Measurements from ENCODE around the gene LGR6.
A peak's percentile ranks its signal among the peaks of the same experiment; 100 is the strongest.
"Not testable (repeated sequence)": the region's sequence is repeated elsewhere in the genome, so short reads cannot be mapped to it uniquely, and the experiment has no call there.

LGR6 gene

GRCh38 chr1:202221911-202222909 is 28.6 kb downstream of the LGR6 start:
- DNase-seq: no peak

GRCh38 chr1:202223121-202223860 is 29.7 kb downstream of the LGR6 start:
- no peak for DNase-seq

- DNase-seq: no peak
These were observed 30.9 kb downstream of the LGR6 start for GRCh38 chr1:202224453-202224852.

- DNase-seq: no peak
These were observed 31.5 kb downstream of the LGR6 start for GRCh38 chr1:202225131-202225530.

GRCh38 chr1:202227053-202227672 is 33.6 kb downstream of the LGR6 start:
- DNase-seq: no peak

- no peak for DNase-seq
These were observed 34.4 kb downstream of the LGR6 start for GRCh38 chr1:202227997-202228401.

- no peak for DNase-seq
These were observed 35.0 kb downstream of the LGR6 start for GRCh38 chr1:202228484-202229122.

- DNase-seq: no peak
These were observed 35.8 kb downstream of the LGR6 start for GRCh38 chr1:202229376-202229775.

- no peak for DNase-seq
These were observed 36.7 kb downstream of the LGR6 start for GRCh38 chr1:202230061-202230938.

GRCh38 chr1:202230939-202231645 is 37.5 kb downstream of the LGR6 start:
- DNase-seq: no peak

GRCh38 chr1:202233171-202233570 is 39.6 kb downstream of the LGR6 start:
- no peak for DNase-seq

GRCh38 chr1:202233804-202234203 is 40.2 kb downstream of the LGR6 start:
- DNase-seq: no peak

- DNase-seq: no peak
These were observed 40.9 kb downstream of the LGR6 start for GRCh38 chr1:202234331-202235002.

GRCh38 chr1:202235003-202235660 is 41.5 kb downstream of the LGR6 start:
- DNase-seq: no peak

- DNase-seq: peak; percentile 22 to 46 (median 40)
These were observed 42.5 kb downstream of the LGR6 start for GRCh38 chr1:202235856-202236837.

- DNase-seq: no peak
These were observed 43.5 kb downstream of the LGR6 start for GRCh38 chr1:202237052-202237451.

GRCh38 chr1:202238914-202239313 is 45.3 kb downstream of the LGR6 start:
- DNase-seq: no peak

- DNase-seq: not testable (repeated sequence)
These were observed 46.6 kb downstream of the LGR6 start for GRCh38 chr1:202240226-202240625.

GRCh38 chr1:202240956-202241355 is 47.4 kb downstream of the LGR6 start:
- DNase-seq: no peak
